ENCODE results near the gene PROSER3.
"Not testable (repeated sequence)": the region's sequence is repeated elsewhere in the genome, so short reads cannot be mapped to it uniquely, and the experiment has no call there.

PROSER3 gene

DNA sequence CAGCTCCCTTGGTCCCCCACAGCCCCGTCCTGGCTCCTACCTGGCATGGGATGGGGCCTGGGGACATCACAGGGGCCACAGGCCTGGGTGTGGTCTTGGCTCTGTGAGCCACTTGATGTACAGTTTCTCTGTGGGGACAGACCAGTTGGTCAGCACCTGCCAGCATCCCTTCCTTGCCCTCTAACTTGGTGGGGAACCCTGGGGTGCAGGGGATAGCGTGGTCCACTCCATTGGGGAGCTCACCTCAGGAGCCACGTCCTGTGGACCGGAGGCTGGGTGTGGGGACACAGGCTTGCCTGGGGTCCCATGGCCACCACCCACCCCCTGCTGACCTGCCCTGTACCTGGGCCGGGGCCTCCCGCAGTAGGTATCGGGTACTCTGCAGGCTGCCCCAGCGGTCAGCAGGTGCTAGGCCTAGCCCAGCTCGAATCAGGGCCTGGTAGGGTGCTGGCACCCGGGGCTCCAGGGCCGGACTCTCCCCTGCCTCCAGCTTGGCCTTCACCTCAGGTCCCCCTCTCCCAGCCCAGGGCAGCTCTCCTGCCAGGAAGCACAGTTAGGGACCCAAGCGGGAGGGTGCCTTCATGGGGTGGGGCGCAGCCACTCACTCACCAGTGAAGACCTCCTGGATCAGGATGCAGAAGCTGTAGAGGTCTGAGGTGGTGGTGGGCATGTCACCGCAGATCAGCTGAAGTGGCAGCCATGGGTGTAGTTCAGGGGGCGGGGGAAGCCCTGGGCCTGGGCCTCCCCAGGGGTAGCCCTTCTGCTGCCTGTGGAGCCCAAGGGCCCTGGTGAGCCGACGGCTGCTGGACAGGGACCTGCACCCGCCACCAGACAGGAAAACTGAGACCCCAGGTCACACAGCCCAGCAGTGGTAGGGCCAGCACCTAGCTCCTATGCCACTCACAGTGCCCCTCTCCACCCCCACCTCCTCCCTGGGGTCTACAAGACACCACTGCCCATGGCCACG lies 32.3 kb downstream of the PROSER3 start:
- DNase-seq (ENCODE audit: low read depth in 2 of 3, low spot score in 2 of 3) = no peak

DNA sequence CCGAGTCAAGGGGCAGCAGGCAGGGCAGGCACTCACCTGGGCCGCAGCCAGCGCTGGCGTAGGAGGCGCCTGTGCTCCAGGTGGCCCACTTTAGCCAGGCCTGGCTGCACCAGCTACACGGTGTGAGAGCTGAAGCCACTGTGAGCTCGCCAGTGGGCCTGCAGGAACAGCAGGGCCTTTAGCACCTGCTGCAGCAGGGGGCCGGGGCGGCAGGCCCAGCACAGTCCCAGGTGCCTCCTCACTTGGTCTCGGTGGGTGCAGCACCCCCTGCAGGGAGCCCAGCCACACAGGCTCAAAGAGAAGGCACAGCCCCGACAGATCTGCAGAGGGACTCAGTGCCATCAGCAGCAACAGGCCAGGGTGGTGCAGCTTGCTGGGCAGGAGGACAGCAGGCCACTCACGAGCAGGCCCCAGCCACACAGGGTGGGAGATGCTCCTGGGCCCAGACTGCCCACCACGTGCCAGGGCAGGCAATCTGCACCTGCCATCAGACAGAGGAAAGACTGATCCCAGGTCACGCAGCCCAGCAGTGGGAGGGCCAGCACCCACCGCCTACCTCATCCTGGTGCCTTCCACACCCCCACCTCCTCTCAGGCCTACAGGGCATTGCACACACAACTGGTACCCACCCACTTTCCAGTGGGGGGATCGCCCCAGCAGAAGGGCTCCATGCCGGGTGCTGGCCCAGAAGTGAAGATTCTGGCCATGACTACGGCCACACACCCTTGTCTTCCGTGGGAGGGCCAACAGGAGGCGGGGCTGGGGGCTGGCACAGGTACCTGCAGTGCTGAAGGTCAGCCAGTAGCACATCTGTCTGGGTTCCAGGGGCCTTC lies 33.2 kb downstream of the PROSER3 start:
- DNase-seq (ENCODE audit: low read depth in 2 of 3, low spot score in 2 of 3) = no peak

DNA sequence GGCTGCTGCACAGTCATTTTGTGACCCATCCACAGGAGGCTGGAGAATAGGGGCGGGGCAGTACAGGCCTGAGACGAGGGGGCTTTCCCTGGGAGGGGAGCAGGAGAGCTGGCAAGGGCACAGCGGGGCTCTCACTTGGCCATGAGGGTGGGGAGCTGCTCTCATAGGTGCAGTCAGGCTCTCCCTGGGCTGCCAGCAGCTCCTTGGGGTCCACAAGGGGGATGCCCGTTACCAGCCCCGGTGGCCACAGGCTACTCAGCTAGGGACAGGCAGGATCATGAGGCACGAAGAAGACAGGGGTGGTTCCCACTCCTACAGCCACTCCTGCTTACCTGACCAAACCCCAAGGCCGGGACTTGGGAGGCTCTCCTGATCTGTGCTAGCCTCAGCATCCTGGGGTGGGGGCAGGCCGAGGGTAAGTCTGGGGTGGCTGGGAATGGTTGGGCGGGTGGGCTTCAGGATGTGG lies 33.9 kb downstream of the PROSER3 start:
- no peak for DNase-seq (ENCODE audit: low read depth in 2 of 3, low spot score in 2 of 3)

DNA sequence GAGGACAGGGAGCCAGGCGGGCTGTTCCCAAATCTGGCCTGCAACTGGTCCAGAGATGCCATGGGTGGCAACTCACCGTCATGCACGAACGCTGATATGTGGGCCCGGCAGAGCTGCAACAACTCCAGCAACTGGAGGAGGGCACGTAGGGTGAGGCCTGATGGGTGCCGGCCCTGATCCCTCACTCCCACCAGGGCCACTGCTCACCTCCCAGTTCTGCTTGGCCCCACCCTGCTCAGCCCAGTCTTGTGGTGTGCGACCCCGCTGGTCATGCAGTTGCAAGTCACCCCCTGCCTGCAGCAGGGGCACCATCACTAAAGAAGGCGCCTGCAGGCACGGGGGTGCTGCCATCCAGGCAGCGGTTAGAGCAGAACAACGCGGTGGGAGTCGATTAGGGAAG lies 34.3 kb downstream of the PROSER3 start:
- DNase-seq (ENCODE audit: low read depth in 2 of 3, low spot score in 2 of 3) = no peak

DNA sequence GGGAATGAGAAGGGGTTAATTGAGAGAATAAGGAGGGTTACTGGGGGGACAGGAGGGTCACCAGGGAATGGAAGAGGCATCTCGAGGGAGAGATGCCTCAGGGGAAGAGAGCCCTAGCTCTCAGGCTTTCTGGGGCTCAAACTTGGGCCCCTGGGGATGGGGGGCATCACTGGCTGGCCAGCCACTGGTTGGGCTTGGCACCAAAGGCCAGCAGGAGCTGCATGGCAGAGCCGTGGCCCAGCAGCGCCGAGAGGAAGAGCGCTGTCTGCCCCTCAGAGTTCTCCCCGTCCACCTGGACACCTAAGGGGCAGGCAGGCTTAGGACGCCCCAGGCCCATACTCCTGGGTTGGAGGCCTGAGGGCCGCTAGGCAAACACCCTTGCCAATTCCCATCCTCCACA lies 34.9 kb downstream of the PROSER3 start:
- no peak for DNase-seq (ENCODE audit: low read depth in 2 of 3, low spot score in 2 of 3)

DNA sequence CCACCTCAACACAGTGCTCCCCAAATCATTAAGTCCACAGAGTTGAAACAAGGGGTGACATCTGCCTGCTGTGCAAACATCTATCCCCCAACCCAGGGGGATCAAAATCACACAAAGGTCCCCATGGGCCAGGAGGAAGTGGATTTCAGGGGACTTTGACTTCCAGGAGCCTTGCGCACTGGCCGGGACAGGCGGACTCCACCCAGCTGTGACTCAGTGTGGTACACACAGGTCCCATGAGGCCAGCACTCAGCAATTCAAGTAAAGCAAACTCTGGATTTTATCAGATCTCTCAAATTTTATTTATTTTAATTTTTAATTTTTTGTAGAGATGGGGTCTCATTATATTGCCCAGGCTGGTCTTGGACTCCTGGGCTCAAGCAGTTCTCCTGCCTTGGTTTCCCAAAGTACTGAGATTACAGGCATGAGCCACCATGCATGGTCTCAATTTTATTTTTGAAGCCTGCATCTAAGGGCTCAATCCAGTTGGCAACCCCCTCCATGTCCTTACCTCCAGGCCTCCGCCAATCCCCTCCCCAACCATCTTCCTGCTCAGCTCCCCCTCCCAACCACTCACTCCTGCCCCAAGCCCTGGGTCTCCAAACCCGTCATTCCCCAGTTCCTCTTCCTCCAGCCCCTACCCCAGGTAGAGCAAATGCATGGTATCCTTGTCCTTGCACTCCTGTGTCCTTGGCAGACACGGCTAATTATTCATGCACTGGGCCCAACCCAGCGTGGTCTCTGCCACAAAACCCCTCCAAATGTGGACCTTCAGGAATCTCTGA lies 35.6 kb downstream of the PROSER3 start:
- no peak for DNase-seq (ENCODE audit: low read depth in 2 of 3, low spot score in 2 of 3)

DNA sequence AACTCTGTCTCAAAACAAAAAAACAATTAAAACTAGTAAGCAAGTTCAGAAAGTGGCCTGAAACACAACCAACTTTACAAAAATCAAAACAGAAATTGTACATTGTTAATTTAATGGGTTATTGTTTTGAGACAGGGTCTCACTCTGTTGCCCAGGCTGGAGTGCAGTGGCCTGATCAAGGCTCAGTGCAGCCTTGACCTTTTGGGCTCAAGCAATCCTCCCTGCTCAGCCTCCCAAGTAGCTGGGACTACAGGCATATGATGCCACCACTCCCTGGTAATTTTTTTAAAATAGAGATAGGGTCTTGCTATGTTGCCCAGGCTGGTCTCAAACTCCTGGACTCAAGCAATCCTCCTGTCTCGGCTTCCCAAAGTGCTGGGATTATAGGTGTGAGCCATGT lies 37.6 kb downstream of the PROSER3 start:
- DNase-seq (ENCODE audit: low read depth in 2 of 3, low spot score in 2 of 3) = not testable (repeated sequence)

DNA sequence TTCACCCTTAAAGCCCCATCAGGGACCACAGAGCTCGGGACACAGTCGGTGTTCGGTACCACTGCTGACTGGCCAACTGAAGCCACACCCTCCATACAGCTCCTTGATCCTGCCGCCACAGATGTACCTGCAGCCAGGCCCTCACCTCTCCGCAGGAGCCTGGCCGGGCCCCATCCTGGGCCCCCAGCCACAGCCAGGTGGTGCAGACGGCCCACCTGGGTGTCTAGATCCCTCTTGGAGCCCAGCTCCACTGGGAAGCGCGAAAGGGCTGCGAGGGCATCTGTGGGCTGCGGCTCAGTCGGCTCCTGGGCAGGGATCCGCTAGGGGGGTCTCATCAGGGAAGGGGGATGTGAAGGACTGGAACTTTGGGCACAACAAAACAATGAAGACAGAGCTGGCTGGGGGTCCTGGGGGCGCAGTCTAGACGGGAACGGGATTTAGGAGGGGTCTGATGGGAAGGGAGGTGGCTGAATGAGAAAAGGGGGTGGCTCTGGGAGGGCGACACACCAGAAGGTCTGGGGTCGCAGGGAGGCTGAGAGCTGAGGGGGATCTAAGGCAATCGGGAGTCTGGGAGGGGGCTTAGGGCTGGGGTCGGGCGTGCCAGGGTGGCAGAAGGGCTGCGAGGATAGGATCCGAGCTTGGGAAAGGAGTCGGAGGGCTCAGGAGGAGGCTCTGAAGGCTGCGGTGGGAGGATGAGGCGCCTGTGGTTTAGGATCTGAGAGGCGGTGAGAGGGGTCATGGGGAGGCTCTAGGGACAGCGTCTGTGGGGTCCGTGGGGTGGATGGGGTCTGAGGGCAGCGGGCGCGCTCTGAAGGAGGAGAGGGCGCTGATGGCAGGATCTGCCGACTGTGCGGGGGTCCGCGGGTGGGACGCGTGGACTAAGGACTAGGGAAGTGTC lies 38.9 kb downstream of the PROSER3 start:
- DNase-seq (ENCODE audit: low read depth in 2 of 3, low spot score in 2 of 3) = no peak

DNA sequence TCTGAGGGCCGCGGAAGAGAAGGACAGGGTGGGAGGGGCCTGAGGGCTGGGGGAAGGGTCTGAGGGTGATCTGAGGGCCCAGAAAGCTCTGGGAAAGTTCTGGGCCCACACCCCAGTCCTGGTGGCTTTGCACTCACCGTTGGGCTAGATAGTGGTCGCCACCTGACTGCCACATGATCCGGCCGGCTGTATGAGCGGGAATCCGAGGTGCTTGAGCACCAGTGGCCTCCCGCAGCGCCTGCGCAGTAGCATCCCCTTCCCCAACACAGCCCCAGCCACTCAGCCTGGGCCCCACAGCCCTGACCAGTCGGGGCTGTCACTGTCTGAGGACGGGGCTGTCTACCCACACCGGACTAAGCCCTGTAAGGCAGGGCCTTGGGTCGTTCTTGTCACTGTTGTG lies 39.7 kb downstream of the PROSER3 start:
- DNase-seq (ENCODE audit: low read depth in 2 of 3, low spot score in 2 of 3) = no peak

DNA sequence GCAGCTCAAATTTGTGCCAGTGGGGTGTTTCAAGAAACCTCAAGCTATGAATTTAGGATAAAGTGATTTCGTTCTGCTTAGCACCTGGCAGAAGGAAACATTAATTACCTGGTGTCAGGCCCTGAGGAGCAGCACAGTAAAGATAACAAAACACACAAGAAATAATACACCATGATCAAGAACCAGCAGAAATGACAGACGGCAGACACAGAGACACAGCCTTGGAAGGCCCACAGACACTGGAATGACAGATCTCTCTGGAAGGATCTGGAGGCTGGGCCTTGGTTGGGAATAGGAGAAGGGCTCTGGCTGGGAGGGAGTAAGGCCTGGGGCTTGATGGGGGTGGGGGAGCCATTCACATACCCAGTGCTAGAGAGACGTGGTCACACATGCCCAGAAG lies 43.9 kb downstream of the PROSER3 start:
- no peak for DNase-seq (ENCODE audit: low read depth in 2 of 3, low spot score in 2 of 3)

DNA sequence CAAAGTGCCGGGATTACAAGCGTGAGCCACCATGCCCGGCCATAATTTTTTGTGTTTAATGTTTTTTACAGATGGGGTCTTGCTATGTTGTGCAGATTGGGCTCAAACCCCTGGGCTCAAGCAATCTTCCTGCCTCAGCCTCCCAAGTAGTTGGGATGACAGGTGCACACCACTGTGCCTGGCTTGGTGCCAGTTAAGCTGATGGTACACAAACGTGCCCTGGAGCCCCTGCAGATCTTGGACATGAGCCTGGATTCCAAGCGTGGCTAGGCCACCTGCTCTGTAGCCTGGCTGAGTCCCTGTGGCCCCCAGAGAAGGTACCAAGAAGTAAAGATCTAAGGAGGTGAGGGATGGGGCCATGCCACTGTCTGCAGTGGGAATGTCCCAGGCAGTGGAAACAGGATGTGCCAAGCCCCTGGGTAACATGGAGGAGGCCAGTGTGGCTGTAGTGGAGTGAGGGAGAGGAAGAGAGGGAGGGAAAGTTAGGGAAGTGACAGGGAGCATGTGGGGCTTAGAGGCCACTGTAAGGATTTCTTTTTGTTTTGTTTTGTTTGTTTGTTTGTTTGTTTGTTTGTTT lies 47.6 kb downstream of the PROSER3 start:
- no peak for DNase-seq (ENCODE audit: low read depth in 2 of 3, low spot score in 2 of 3)

DNA sequence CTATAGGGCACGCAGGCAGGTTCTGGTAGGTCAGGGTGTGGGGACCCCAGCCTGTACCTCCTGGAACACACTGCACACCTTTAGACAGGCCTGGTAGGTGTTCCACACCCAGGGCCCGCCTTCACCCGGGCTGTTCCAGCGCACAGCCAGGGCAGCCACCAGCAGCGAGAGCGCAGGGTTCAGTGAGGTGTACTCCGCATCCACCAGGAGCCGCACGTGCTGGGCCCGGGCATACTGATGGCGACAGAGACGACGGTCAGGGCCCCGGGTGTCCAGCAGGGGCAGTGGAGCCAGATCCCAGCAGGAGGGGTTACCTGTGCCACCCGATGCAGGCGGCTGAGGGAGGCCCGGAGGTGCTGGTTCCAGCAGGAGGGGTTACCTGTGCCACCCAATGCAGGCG lies 48.6 kb downstream of the PROSER3 start:
- no peak for DNase-seq (ENCODE audit: low read depth in 2 of 3, low spot score in 2 of 3)

DNA sequence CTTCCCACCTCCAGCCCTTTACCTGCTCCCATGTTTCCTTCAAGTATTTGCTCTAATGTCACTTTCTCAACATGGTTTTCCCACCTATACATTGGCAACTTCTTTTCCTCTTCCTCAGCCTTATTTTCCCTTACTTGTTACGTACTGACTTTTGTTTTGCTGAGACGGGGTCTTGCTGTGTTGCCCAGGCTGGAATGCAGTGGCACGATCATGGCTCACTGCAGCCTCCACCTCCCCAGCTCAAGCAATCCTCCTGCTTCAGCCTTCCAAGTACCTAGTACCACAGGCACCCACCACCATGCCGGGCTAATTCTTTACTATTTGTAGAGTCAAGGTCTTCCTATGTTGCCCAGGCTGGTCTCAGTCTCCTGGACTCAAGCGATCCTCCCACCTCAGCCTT lies 49.7 kb downstream of the PROSER3 start:
- DNase-seq (ENCODE audit: low read depth in 2 of 3, low spot score in 2 of 3) = no peak

DNA sequence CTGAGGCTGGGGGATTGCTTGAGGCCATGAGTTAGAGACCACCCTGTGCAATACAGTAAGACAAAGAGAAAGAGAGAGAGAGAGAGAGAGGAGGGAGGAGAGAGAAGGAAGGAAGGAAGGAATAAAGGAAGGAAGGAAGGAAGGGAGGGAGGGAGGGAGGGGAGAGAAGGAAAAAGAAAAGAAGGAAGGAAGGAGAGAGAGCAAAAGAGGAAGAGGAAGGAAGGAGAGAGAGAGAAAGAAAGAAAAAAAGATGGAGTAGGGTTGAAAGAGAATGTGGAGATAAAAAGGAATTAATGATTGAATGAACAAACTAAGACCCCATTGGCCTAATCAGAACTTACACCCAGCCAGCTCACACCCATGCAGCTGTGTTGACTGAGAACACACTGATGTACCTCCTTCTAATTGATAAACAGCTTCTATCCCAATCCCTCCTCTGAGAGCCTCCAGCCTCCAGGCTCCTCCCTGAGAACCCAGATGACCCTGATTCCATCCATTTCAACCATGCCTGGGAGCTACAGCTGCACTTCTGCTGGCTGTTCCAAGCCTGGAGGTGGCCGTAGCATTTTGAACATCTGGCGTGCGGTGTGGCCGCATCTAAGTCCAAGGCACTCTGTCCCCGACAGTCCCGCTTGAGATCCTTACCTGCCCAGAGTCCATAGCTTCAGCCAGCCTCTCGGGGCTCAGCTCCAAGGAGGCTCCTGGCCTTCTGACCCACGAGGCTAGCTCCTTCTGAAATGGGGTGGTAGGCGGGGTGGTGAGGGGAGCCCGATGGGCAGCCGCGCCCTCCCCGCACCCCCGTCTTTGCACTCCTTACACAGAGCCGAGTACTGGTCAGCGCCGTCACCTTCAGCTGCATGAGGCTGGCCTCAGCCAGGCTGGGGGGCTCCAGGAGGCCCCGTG lies 53.6 kb downstream of the PROSER3 start:
- DNase-seq (ENCODE audit: low read depth in 2 of 3, low spot score in 2 of 3) = no peak

DNA sequence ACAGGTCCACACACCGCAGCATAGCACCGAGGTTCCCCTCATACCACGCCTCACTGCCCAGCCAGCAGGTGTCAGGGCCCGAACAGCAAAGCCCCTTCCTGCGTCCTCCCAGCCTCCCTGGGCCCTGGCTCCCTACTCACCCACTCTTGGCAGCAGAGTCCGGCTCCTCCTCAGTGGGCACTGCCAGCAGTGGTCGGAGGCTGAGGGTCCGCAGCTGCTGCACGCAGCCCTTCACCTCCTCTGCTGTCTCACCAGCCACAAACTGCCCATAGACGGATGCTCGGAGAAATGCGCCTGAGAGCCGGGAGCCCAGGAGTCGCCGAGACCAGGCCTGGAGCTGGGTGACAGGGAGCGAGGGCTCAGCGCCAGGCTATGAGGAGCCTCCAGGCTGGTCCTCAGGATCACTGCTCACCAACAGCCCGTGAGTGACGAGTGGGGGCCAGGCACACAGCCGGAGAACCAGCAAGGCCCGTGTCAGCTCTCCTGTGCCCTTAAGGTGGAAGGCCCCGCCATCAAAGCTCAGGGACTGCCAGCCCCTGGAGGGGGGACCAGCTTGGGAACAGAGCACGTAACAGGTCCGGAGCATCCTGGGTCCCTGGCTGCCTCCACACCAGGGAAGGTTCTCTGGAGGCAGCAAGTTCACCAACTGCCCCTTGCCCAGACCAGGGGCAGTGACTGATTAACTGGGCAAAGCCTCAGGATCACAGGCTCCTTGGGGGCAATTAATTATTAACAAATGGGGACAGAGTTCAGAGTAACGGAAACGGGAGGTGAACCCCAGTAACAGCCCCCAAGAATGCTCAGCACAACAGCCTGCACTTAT lies 54.5 kb downstream of the PROSER3 start, which contains the start of gene PRODH2:
Gene PRODH2 (minus strand): TSS at position 626 of the 823 bp plus-strand sequence. CDS start 40 bp downstream, at position 586.
- no peak for DNase-seq (ENCODE audit: low read depth in 2 of 3, low spot score in 2 of 3)

DNA sequence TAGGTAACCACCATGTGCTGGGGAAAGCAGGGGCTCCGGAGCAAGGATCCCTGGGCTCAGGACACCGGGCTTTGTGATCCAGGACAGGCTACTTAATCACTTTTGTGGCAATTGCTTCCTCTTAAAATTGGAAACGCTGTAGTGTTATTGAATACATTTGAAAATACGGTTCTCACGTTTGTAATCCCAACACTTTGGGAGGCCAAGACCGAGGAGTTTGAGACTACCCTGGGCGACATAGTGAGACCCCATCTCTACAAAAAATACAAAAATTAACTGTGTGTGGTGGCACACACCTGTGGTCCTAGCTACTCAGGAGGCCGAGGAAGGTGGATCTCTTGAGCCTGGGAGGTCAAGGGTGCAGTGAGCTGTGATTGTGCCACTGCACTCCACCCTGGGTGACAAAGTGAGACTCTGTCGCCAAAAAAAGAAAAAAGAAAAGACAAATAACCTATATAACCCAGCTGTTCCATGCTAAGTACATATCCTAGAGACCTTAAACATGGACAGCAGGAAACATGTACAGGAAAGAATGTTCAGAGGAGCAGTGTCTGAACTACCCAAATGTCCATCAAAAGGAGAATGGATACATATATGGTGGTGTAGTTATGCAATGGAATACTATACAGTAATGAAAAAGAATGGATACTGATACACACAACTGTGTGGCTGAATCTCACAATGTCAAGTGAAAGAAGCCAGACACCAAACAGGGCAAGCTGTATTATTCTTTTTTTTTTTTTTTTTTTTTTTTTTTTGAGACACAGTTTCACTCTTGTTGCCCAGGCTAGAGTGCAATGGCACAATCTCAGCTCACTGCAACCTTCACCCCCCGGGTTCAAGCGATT lies 55.3 kb downstream of the PROSER3 start:
- no peak for DNase-seq (ENCODE audit: low read depth in 2 of 3, low spot score in 2 of 3)

DNA sequence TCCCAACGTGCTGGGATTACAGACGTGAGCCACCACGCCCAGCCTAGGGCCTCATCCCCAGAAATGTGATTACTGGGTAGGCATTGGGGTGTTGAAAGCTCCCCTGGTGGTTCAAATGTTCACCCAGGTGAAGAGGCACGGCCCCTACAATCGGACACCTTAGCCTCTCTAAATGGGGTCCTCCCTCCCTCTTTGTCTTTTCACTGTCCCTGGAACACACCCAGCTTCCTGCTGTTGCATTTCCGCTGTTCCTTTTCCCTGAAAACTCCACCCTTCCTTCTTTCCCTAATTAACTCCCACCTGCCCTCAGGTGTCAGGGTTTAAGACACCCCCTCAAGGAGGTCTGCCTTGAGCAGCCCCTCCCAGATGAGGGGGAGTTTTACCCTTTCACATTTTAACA lies 58.3 kb downstream of the PROSER3 start:
- DNase-seq (ENCODE audit: low read depth in 2 of 3, low spot score in 2 of 3) = no peak

All from activated CD8-positive, alpha-beta memory T cell treated with anti-CD3 and anti-CD28 coated beads for 48 hours (primary cell).